K562 (cell line): ENCODE results near the gene LAPTM5.

Source experiments
- ATF2 ChIP-seq: sonication (generic); formaldehyde crosslinking; IDR thresholded peaks from 2 replicates; pipeline ENCODE4 v1.8.1; 2022; ENCODE audit warnings: missing genetic modification reagents
- HDAC6 ChIP-seq: IDR thresholded peaks from 2 replicates; pipeline ENCODE4 v1.6.1; 2012; ENCODE audit warnings: low read depth, mild to moderate bottlenecking, control low read depth, inconsistent platforms, low read length, moderate library complexity
- MAX ChIP-seq: sonication (generic); formaldehyde crosslinking; IDR thresholded peaks from 2 replicates; pipeline ENCODE4 v1.9.0; 2022; ENCODE audit warnings: mild to moderate bottlenecking, missing genetic modification reagents
- NFE2 ChIP-seq: IDR thresholded peaks from 2 replicates; pipeline ENCODE4 v1.6.1; 2014; ENCODE audit warnings: antibody characterized with exemption, low read depth
- POLR2AphosphoS5 ChIP-seq: IDR thresholded peaks from 2 replicates; pipeline ENCODE4 v1.6.1; 2011; ENCODE audit warnings: mild to moderate bottlenecking, low read depth, low read length, moderate library complexity; ENCODE audit not compliant: control insufficient read depth, insufficient read depth
- SMAD4 ChIP-seq: fragments of 250-450 bp; sonication (Bioruptor Pico); conservative IDR thresholded peaks from 2 replicates; pipeline ENCODE4 v1.8.0; 2021; ENCODE audit warnings: inconsistent platforms, mild to moderate bottlenecking, moderate library complexity
- TCF7L2 ChIP-seq: fragments of 150-350 bp; IDR thresholded peaks from 2 replicates; pipeline ENCODE4 v1.6.1; 2016; ENCODE audit warnings: low read depth, mild to moderate bottlenecking, low read length, moderate library complexity
- ZFP1 ChIP-seq: fragments of 450-650 bp; formaldehyde crosslinking; IDR thresholded peaks from 2 replicates; pipeline ENCODE4 v1.4.0; 2020; ENCODE audit warnings: mild to moderate bottlenecking, mixed read lengths
- ZNF79 ChIP-seq: fragments of 250-450 bp; sonication (Bioruptor Pico); IDR thresholded peaks from 2 replicates; pipeline ENCODE4 v1.4.0; 2020; ENCODE audit warnings: low read depth, mild to moderate bottlenecking, moderate library complexity

GRCh38 chr1:30751830-30752650, 5.5 kb downstream of the LAPTM5 start:
- TF ChIP-seq MAX (no peak), ATF2 (CRISPR knock-in tag) (no peak), NFE2 (no peak), HDAC6 (no peak), ZNF79 (no peak), POLR2AphosphoS5 (no peak), TCF7L2 (no peak), SMAD4 (CRISPR knock-in tag) (no peak), ZFP1 (CRISPR knock-in tag) (no peak)
